Measurements from ENCODE around the gene SF3B6.

DNA sequence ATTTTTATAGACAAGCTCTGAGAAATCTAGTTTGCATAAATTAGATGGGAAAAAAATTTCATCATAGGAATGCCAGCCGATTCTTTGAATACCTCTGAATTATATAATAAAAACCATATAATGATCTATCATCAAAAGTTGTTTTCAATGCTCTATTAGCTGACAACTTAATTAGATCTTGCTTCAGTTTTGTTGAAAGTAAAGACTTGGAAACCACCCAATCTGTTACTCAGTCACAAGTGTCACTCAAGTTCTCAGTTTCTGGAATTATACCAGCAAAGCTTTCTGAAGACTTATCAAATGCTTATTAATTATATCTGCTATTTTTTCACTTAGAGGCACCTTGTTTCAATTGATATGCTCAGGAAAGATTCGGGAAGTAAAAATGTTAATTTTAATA is 25.9 kb upstream of the SF3B6 start:
- TF ChIP-seq, protein P1, sequence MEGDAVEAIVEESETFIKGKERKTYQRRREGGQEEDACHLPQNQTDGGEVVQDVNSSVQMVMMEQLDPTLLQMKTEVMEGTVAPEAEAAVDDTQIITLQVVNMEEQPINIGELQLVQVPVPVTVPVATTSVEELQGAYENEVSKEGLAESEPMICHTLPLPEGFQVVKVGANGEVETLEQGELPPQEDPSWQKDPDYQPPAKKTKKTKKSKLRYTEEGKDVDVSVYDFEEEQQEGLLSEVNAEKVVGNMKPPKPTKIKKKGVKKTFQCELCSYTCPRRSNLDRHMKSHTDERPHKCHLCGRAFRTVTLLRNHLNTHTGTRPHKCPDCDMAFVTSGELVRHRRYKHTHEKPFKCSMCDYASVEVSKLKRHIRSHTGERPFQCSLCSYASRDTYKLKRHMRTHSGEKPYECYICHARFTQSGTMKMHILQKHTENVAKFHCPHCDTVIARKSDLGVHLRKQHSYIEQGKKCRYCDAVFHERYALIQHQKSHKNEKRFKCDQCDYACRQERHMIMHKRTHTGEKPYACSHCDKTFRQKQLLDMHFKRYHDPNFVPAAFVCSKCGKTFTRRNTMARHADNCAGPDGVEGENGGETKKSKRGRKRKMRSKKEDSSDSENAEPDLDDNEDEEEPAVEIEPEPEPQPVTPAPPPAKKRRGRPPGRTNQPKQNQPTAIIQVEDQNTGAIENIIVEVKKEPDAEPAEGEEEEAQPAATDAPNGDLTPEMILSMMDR (IDR thresholded peaks at IDR 0.05): no peak
- TF ChIP-seq ESRRA (IDR thresholded peaks at IDR 0.05; ENCODE audit: borderline replicate concordance, low read length) (no peak), MYC (IDR thresholded peaks at IDR 0.05; ENCODE audit: borderline replicate concordance, low read length) (no peak), EP300 (IDR thresholded peaks at IDR 0.05) (no peak), POLR2AphosphoS2 (conservative IDR thresholded peaks at IDR 0.05; ENCODE audit: low read length) (no peak), POLR2A (IDR thresholded peaks at IDR 0.05; ENCODE audit: low read length) (no peak), JUN (IDR thresholded peaks at IDR 0.05) (no peak), MAZ (IDR thresholded peaks at IDR 0.05; ENCODE audit: borderline replicate concordance, low read depth, low read length) (no peak), CHD4 (IDR thresholded peaks at IDR 0.05; ENCODE audit: borderline replicate concordance) (no peak)
- TF ChIP-seq, protein P2, sequence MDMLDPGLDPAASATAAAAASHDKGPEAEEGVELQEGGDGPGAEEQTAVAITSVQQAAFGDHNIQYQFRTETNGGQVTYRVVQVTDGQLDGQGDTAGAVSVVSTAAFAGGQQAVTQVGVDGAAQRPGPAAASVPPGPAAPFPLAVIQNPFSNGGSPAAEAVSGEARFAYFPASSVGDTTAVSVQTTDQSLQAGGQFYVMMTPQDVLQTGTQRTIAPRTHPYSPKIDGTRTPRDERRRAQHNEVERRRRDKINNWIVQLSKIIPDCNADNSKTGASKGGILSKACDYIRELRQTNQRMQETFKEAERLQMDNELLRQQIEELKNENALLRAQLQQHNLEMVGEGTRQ (IDR thresholded peaks at IDR 0.05): no peak
- TF ChIP-seq, protein P3, sequence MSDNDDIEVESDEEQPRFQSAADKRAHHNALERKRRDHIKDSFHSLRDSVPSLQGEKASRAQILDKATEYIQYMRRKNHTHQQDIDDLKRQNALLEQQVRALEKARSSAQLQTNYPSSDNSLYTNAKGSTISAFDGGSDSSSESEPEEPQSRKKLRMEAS (IDR thresholded peaks at IDR 0.05): no peak
